Measurements from ENCODE around the gene CDK11A.

Gene CDK11A

DNA sequence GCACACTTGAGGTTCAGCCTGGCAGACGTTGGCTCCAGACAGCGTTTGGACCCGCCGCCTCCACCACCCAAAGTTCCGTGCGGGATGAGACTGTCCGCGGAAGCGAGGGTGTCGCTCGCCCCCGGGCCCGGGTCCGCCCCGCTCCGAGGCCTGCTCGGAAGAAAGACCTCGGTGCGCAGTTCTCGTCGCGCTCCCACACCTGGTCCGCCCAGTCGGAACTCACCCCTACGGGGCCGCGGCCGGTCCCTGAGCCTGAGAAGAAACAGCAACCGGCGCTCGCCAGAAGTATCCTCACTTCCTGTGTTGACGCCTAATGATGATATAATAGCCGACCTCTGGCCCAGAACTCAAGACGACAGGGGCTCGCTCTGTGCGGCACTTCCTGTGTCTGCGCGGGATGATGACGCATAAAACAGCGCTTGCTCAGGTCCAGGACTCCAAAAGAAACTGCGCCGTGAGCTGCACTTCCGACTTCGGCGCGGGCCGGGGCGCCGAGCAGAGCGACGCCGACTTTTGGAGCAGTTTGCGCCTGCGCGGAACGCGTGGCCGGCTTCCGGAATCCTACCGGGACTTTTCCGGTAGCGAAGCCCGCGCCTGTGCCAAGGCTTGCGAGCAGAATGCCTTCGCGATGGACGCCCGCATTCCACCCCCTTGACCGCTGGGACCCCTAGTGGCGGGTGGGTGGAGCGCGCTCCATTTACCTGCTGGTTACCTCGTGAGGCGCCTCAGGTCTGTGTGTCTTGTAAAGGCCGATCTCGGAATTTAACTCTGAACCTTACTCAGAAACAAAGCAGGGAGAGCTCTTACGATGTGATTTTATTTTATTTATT, at the start of gene CDK11A:
CDK11A (minus strand) TSS at position 323 of the 830 bp plus-strand sequence. CDS start 1,539 bp downstream, outside the sequence.
- DNase-seq (ENCODE audit: low read depth in 2 of 2), result peak; percentile 96 to 98

DNA sequence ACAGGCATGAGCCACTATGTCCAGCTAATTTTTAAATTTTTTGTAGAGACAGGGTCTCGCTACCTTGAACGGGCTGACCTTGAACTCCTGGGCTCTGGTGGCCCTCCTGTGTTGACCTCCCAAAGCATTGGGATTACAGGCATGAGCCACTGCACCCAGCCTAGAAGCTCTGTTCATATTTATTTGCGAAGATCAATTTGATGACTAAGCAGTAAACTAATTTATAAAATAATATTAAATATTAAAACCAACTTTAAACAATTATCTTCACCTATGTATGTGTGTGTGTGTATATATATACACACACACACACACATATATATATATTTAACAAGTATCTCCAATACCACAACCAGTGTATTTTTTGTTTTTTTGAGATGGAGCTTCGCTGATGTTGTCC, 49.7 kb upstream of the CDK11A start:
- DNase-seq (ENCODE audit: low read depth in 2 of 2), result no peak

DNA sequence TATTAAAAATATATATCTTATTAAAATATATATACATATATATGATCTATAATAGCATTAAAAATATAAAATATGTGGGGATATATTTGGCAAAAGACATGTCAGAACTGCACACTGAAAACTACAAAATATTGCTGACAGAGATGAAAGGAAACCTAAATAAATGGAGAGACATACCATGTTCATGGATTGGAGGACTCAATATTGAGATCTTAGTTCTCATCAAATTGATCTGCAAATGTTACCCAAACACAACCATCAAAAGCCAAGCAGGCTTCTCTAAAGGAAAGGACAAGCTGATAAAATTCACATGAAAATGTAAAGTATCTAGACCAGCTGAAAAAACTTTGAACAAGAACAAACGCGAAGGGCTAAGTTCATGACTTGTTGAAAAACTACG, 46.9 kb upstream of the CDK11A start:
- no peak for DNase-seq (ENCODE audit: low read depth in 2 of 2)

DNA sequence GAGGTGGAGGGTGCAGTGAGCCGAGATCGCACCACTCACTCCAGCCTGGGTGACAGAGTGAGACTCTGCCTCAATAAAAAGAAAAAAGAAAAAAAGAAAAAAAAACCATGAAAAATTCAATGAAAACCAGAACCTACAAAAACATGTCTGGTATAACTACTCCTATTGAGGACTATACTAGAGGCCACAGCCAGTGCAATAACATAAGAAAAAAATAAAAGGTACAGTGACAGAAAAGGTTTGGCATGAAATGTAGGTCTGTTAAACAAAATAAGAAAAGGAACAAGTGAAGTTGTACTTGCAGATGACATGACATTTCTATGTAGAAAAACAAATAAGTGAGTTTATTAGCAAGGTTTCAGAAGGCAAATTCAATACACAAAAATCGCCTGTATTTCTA, 45.9 kb upstream of the CDK11A start:
- no peak for DNase-seq (ENCODE audit: low read depth in 2 of 2)

DNA sequence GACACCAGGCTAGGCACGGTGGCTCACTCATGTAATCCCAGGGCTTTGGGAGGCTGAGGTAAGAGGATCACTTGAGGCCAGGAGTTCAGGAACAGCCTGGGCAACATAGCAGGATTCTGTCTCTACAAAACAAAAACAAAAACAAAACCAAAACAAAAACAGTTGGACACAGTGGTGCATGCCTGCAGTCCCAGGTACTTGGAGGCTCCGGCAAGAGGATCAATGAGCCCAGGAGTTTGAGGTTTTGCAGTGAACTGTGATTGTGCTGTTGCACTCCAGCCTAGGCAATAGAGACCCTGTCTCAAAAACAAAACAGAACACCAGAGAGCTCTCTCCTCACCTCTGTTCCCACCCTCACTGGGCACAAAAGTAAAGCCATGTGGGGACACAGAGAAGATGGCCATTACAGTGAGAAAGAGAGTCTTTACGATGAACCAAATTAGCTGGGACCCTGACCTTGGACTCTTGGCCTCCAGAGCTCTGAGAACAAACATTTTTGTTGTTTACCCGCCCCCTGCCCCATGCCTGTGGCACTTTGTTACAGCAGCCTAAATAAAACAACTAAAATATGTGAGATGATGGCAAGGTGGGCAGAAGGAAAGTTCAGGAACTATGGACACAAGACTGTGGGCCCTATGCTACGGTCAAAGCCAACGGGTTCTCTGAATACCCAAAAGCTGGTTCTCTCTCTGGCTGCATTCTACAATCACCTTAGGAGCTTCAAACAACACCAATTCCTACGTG, 44.3 kb upstream of the CDK11A start:
- no peak for DNase-seq (ENCODE audit: low read depth in 2 of 2)

DNA sequence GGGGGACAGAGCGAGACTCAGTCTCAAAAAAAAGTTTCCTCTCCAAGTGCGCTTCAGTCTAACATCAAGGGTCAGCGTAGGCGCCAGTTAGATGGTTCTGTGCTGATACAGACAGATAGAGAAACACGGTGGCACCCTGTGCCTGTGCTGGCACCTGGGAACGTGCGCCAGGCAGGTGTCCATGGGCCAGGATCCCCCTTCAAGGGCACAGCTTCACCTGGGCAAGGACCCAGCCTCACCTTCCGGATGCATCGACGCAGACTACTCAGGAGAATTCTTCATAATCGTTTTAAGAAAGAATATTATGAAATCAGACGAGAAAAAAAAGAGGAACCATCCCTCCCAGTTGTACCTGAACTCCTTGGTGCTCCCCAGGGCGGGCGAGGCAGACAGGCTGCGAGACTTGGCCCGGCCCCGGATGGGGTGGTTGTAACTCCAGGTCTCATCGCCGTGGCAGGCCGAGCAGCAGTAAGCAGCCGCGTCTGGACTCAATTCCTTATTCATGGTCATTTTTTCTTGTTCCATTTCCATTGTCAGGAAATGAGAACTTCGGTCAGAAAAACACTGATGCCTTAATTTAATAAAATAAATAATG, 40.8 kb upstream of the CDK11A start:
- DNase-seq (ENCODE audit: low read depth in 2 of 2), result no peak

DNA sequence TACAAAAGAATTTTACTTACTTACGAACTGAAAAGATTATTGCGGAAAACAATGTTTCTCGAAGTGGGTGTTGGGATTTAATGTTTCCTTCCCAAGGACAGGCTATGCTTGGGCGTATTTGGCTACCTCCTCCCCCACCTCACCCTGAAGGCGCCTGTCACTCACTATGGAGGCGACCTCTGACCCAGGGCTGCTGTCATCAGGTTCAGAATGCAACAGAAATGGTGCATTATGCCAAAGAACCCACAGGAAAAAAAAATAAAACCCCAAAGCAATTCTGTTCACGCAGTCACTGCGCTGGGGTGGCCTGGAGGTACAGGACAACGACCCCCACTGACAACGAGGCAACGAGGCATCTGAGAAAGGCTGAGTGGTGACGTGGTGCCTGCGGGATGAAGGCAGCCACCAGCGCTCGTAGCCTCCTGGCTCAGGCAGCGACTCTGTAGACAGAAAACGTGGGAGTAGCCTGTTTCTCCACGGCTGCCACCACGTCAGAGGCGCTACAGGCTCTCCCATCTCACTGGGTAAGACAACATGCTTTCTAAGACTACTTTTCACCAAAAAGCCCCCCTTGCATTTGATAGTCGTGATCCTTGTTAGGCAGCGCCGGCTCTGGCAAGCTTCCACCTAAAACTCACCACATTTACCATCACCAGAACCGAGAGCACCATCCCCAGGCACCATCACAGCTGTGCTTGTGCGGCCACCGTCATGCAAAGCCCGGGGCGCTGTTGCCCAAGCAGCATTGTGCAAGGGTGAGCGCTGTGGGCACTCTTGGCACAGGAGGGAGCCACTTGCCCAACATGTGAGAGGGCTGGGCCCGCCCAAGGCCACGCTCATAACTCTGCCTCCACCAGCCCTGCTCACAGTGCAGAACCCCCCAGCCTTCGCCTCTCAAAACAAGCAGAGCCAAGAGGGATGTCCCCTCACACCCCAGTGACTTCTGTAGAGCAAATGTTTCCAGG, 39.8 kb upstream of the CDK11A start:
- no peak for DNase-seq (ENCODE audit: low read depth in 2 of 2)

DNA sequence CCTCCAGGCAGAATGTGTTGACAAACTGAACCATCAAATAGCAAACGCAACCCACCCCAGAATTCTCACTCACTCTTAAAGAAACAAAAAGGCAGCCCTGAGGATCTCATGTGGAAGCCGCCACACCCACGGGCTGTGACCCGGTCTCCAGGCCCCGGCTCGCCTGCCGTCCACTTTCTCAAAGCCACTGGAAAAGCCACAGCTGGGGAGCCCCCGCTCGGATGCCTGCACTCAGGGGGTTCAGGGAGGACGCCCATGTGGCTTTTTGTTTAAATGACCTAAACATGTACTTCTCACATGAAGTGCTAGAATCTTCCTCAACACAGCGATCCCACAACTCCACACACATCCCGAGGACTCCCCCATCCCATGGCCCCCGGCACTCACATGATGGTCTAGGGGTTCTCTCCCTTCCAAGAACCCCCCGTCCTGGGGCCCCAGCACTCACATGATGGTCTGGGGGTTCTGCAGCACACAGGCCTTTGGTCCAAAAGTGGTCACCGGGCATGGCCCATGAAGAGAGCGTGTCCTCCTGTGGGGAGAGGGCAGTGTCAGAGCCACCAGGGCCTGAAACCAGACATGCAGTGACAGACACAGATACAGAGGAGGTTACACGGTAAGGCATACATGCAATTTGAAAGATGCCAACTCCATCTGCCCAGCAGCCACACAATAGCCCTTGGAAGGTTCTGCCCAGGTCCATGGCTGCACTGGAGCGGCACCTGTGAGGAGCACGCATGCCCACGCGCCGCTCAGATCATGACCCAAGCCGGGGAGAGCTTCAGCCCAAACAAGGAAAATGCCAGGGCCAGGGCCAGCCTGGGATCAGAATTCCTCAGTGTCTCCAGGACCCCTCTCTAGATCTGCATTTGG, 37.6 kb upstream of the CDK11A start:
- DNase-seq (ENCODE audit: low read depth in 2 of 2), result no peak

DNA sequence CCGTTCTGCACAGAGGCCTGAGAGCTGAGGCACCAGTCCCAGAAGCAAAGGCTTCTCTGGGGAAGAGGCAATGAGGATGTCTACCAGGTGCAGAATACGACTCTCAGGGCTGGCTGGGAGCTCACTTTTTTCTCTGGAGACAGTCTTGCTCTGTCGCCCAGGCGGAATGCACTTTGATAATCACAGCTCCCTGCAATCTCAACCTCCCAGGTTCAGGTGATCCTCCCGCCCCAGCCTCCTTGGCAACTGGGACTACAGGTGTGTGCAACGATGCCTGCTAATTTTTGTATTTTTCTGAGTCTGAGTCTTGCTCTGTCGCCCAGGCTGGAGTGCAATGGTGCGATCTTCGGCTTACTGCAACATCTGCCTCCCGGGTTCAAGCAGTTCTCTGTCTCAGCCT, 36.6 kb upstream of the CDK11A start:
- no peak for DNase-seq (ENCODE audit: low read depth in 2 of 2)

DNA sequence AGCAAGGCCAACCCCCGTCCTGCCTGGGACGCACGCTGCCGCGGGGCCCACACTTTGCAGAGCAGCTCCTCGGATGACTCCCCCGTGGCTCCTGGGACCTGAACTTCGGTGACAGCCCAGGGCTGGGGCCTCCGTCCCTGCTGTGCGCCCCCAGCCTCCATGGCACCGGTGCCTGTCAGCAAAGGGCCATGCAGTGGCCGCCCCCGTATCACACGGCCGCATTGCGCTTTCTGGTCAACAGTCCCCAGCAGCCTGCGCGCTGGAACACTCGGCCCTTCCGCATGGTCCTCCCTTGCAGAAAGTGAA, 36.1 kb upstream of the CDK11A start:
- no peak for DNase-seq (ENCODE audit: low read depth in 2 of 2)

DNA sequence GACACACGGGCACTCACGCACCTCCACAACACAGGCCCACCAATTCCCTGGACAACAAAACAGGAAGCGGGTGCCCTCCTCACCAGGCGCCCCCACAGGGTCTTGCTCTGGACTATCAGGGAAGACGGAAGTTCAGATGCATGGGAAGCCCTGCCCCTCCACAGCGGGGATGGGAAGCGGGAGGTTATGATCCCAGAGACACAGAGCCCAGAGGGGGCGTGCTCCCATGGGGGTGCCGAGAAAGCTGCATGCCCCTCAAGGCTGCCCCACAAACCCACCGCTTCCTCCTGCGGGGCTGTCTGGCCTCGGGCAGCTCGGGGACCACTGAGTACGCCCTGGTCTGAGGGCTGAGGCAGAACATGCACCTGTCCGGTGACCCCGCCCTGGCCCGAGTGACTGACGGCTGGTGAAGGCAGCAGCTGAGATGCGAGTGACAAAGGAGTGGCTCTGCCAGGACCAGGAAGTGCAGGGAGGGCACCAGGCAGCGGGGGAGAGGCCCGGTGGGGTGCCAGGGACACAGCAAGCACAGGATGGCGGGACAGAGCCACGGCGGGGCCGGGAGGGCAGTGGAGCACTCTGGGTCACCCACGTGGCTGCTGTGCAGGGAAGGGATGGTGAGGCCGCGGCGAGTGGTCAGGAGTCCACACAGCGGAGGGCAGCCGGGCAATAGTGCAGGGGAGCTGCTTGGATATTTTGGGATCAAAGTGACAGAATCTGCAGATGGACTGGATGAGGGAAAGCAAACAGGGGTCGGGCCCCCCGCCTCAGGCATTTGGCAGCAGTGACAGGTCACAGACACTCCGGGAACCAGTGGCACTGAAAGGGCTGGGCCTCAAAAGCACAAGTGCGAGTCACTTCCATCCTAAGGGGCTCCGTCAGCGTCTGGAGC, 35.5 kb upstream of the CDK11A start:
- DNase-seq (ENCODE audit: low read depth in 2 of 2), result no peak

DNA sequence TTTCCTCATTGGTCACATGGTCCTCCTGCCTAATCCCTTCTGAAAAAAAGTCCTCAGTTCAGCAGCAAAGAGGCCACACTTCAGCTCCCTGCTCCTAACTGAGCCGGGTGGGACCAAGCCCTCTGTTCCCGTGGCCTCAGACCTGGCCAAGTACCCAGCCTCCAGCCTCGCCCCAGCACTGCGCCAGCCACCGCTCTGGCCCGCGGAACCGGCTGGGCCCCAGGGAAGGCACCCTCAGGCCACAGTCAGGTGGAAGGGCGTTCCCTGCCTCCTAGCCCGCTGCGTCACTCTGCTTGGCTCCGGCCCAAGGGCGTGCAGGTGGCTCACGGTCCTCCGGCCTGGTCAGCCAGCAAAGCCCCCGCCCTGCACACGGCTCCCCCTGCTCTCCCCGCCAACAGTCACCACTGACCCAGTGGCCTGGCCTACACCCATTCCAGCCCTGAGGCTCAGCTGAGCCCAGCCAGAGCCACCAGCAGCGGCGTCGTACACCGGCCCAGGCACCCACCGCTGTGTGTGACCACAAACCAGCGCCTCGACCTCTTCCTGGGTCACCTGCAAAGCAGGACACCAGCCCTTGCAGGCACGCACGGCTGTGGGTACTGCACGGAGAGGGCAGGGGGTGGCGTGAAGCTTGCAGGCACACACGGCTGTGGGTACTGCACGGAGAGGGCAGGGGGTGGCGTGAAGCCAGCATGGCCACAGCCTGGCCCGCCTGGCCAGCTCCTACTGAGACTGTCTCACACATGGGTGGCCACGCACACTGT, 34.7 kb upstream of the CDK11A start:
- no peak for DNase-seq (ENCODE audit: low read depth in 2 of 2)

DNA sequence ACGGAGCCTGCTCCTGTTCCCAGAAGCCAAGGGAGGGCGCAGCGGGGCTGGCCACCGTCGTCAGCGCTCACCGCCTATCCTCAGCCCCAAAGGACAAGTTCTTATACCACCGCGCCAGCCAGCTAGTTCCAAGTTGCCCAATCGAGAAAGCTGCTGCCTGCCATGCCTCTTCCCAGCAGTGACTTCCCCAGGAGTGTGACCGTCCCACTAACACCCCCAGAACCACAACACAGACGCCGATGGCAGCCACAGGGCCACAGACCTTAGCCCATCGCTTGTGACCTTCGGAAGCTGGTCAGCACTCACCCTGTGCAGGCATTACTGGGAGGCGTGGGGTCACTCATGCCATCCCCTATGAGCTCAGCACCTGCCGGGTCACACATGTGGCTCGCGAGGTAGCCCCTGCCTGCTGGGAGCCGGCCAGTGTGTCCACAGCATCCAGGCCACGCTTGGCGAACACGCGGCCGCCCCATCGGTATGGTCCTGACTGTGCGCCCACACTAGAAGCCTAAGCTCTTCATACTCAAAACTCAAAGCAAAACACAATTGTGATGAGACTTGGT, 34.0 kb upstream of the CDK11A start:
- no peak for DNase-seq (ENCODE audit: low read depth in 2 of 2)

DNA sequence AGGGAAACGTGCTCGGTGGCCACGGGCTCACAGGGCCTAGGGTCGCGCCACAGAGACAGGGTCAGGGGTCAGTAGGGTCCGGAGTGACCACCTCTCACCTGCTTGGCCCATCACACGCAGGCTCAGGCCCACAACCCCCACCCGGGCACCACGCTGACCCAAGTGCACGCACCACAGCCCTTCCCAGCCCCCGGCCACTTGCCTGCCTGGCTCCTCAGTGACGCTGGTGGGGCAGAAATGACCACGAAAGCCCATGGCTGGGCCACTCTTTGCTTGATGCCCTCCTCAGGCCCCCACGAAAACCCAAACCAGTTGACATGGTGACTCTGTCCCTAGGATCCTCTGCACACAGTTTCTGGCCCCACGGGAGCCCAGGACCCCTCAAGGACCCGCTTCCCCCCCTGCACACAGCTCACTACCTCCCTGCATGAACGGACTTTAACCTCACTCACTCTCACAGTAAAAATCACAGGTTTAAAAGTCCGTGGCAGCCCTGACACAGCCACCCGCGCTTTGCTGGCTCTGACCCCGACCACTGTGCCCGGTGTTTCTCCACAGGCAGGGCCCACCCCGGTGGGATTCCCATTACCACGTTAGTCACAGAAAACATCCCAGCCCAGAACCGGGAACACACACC, 33.4 kb upstream of the CDK11A start:
- DNase-seq (ENCODE audit: low read depth in 2 of 2), result no peak

DNA sequence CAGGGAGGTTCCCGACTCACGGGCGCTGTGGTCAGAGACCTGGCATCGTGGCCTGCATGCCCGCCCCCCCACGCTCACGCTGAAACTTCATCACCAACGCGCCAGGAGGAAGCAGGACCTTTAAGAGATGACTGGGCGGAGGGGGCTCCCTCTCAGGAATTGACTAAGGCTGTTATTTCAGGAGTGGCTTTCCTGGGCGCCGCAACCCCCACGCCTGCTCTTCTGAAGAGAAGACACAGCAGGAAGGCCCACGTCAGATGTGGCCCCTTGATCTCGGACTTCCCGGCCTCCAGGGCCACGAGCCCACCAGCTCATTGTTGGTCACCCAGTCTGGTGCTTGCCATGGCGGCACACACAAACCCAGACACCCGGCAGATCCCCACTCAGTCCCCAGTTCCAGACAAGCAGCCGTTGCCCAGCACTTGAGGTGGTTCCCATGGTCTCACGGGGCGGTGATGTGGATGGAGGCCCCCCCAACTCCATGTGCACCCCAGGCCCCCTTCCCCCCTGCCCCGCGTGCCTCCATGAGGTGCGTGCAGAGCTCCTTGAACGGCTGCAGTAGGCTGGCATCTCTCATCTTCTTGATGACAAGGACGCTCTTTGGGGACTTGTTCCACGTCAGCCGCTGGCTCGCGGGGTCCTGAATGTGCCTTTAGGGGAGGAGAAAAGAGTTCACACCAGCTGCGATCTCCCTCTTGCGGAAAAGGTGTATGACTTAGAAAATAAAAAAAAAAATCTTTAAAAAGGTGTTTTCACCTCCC, 32.7 kb upstream of the CDK11A start:
- no peak for DNase-seq (ENCODE audit: low read depth in 2 of 2)

DNA sequence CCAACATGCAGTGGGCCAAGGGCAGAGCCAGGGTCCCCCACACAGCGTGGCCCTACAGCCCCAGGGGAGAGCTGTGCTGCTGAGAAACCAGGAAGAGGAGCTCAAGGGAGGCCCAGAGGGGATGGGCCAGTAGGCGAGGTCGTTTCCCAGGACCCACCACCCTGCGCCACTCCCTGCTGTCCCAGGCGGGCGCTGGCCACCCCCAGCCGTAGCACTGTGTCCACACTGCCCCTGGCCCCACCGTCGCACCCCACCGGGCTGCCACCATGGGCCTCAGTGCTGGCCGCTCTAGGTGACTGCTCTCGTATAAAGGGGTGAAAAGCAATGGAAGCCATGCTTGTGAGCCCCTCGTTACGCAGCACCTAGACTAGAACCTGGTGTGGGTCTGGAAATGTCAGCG, 31.7 kb upstream of the CDK11A start:
- DNase-seq (ENCODE audit: low read depth in 2 of 2), result no peak

DNA sequence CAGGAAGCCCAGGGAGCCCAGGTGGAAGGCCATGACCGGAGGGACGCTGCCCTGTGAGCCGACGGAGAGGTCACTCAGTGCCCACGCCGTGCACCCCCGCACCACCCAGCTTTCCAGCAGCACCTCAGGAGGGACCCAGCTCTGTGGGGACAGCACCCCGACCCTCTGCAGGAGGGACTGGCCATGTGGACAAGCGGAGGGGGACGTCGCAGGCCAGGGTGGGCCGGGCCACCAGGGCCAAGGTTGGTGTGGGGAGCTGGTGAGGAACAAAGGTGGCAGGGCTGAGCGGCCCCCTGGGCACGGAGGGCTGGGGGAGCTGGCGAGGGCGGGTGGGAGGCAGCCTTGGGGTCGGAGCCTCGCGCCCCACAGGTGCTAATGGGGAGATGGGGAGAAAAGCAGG, 31.3 kb upstream of the CDK11A start:
- DNase-seq (ENCODE audit: low read depth in 2 of 2), result no peak
